ENCODE measurements around the gene CFAP74.

GRCh38 chr1:1979482-1980165, 24.0 kb downstream of the CFAP74 start:
- TF ChIP-seq CTCF (IDR thresholded peaks at IDR 0.05), result no peak
- TF ChIP-seq POLR2A (IDR thresholded peaks at IDR 0.05), result no peak

All from Peyer's patch (tissue), 4 donors.